Activated B cell treated with CpG ODN at 0.5 μM for 24 hours (primary cell): Measurements from ENCODE around the gene ABHD15. TPM values are rescaled to one million over a fixed set of nuclear protein-coding genes. Genes with fewer than 3 reads are reported as not detected.

Source experiments
- ATAC-seq: fragments of 200-7000 bp; cut with Tn5 transposase; one replicate; pipeline ENCODE4 v1.10.0; 2021; ENCODE audit warnings: low read depth, mild to moderate bottlenecking, moderate library complexity
- CTCF ChIA-PET: fragments of 350-600 bp; sonication (Branson Sonifier 250); formaldehyde crosslinking; loops from one replicate; lab custom pipeline; 2021; ENCODE audit warnings: antibody characterized with exemption; lab: Charles Lee
- POLR2A ChIA-PET: fragments of 350-600 bp; sonication (Branson Sonifier 250); formaldehyde crosslinking; loops from one replicate; lab custom pipeline; 2021; ENCODE audit warnings: antibody characterized with exemption; lab: Charles Lee
- DNase-seq: peaks from one replicate; pipeline ENCODE4 v3.0.0; 2022
- H3K27ac Mint-ChIP-seq: one replicate; pipeline ENCODE4 v1.8.0; 2020; ENCODE audit warnings: mixed read lengths
- H3K27me3 Mint-ChIP-seq: one replicate; pipeline ENCODE4 v1.8.0; 2021; ENCODE audit warnings: mixed read lengths
- H3K36me3 Mint-ChIP-seq: one replicate; pipeline ENCODE4 v1.8.0; 2021; ENCODE audit warnings: low read depth, mixed read lengths
- H3K4me1 Mint-ChIP-seq: one replicate; pipeline ENCODE4 v1.8.0; 2021; ENCODE audit warnings: mixed read lengths
- H3K4me3 Mint-ChIP-seq: one replicate; pipeline ENCODE4 v1.8.0; 2020; ENCODE audit warnings: mild to moderate bottlenecking, mixed read lengths
- H3K9me3 Mint-ChIP-seq: one replicate; pipeline ENCODE4 v1.8.0; 2020; ENCODE audit warnings: mixed read lengths
- CTCF ChIP-seq: fragments of 200-600 bp; IDR thresholded peaks from one replicate; pipeline ENCODE4 v1.8.0; 2022; ENCODE audit warnings: antibody characterized with exemption, mild to moderate bottlenecking
- intact Hi-C: fragments of 100-400 bp; cut with micrococcal nuclease; formaldehyde crosslinking; loops from one replicate; pipeline ENCODE4 v1.15.1; 2024
- total RNA-seq: library from RNA; stranded (reverse); gene quantifications from 2 replicates; pipeline ENCODE4 v1.2.3, GENCODE V29; 2022

ABHD15 gene
- total RNA-seq, 1 donor from 2014 or later, result 11.0 TPM

- intact Hi-C loops, result no loop called here
- ChIA-PET POLR2A (no interaction called here), CTCF (no interaction called here)
- TF ChIP-seq CTCF, result no peak
- no peak for DNase-seq
- Mint-ChIP-seq H3K9me3 (no peaks in the 10 kb centered on the region), H3K27me3 (no peaks in the 10 kb centered on the region), H3K4me3 (no peak overlapping the region), H3K4me1 (no peaks in the 10 kb centered on the region), H3K27ac (no peak overlapping the region), H3K36me3 (peaks cover 29% of the 10 kb centered on the region)
- no peak for ATAC-seq
Observed at GRCh38 chr17:29546085-29546484, 20.8 kb downstream of the ABHD15 start.

DNA sequence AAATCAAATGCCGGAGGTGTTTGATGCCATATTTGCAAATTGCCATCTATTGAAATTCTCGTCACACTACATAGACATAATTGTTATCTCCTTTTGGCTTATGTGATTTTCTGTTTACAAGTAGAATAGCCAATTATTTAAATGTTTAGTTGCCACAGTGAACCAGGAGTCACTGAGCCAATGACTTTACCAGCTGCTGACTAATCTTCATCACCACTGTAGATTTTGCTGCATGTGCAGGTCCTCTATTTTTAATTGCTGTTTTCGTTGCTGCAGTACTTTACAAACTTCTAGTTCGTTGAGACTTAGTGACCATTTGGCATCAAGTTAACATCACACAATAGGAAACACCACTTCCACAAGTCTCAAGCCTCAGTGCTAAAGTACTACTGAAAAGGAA is 22.8 kb downstream of the ABHD15 start:
- H3K27ac Mint-ChIP-seq, result no peak overlapping the region
- no peaks in the 10 kb centered on the region for H3K4me1 Mint-ChIP-seq
- no peaks in the 10 kb centered on the region for H3K27me3 Mint-ChIP-seq
- no peak for TF ChIP-seq CTCF
- ATAC-seq, result no peak
- POLR2A ChIA-PET, result no interaction called here
- CTCF ChIA-PET, result no interaction called here
- H3K4me3 Mint-ChIP-seq, result no peak overlapping the region
- peaks cover 40% of the 10 kb centered on the region for H3K36me3 Mint-ChIP-seq
- H3K9me3 Mint-ChIP-seq, result no peaks in the 10 kb centered on the region
- no peak for DNase-seq
- intact Hi-C loops, result no loop called here

- DNase-seq, result no peak
- no peak for TF ChIP-seq CTCF
- POLR2A ChIA-PET, result no interaction called here
- intact Hi-C loops, result no loop called here
- Mint-ChIP-seq H3K4me1 (no peaks in the 10 kb centered on the region), H3K27ac (no peak overlapping the region), H3K27me3 (no peaks in the 10 kb centered on the region), H3K4me3 (no peak overlapping the region), H3K36me3 (peaks cover 56% of the 10 kb centered on the region), H3K9me3 (no peaks in the 10 kb centered on the region)
- CTCF ChIA-PET, result interaction anchor here (0.7 to 4.6 kb wide), 5 partner anchors 33 to 385 kb away, joined by 3 to 61 read pairs (median 4); partner anchors contain the start of gene ABHD15
- no peak for ATAC-seq
Observed at GRCh38 chr17:29533976-29534375, 32.9 kb downstream of the ABHD15 start.

DNA sequence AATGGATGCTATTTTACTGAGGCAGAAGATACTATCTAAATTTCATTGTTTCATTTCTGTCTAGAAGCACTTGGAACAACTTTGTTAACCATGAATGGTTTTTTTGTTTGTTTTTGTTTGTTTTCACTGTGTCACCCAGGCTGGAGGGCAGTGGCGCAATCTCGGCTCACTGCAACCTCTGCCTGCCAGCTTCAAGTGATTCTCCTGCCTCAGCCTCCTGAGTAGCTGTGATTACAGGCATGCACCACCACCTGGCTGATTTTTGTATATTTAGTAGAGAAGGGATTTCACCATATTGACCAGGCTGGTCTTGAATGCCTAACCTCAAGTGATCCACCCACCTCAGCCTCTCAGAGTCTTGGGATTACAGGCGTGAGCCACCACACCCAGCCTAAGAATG is 40.5 kb downstream of the ABHD15 start:
- CTCF ChIA-PET, result interaction anchor here (1.2 kb wide), 1 partner anchor 10 kb away, joined by 4 read pairs; no protein-coding TSS in a partner anchor
- Mint-ChIP-seq H3K4me3 (no peak overlapping the region), H3K4me1 (no peaks in the 10 kb centered on the region), H3K27ac (no peak overlapping the region), H3K27me3 (no peaks in the 10 kb centered on the region), H3K9me3 (no peaks in the 10 kb centered on the region), H3K36me3 (peaks cover 62% of the 10 kb centered on the region)
- TF ChIP-seq CTCF, result no peak
- intact Hi-C loops, result no loop called here
- ATAC-seq (no peak), DNase-seq (no peak)
- POLR2A ChIA-PET, result no interaction called here

DNA sequence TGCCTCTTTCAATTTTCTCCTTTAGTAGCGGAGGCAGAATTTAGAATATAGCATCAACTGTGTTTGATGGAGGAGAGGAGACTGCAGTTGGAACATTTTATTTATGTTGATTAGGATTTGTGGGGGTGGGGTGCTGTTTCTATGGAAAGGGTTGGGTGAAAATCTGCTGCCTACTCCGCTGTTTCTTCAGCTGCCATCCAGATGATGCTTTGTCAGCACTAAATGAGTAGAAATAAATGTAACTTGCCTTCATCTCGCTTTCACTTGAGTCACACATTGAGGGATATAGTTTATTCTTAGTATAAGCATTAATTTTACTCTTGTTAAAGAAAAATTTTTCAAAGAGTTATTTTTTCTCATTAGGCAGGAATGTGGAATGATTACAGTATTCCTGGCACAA is 42.1 kb downstream of the ABHD15 start:
- ATAC-seq (no peak), DNase-seq (no peak)
- H3K27me3 Mint-ChIP-seq, result no peaks in the 10 kb centered on the region
- TF ChIP-seq CTCF, result no peak
- H3K4me3 Mint-ChIP-seq, result no peak overlapping the region
- intact Hi-C loops, result no loop called here
- H3K4me1 Mint-ChIP-seq, result no peaks in the 10 kb centered on the region
- peaks cover 62% of the 10 kb centered on the region for H3K36me3 Mint-ChIP-seq
- H3K9me3 Mint-ChIP-seq, result no peaks in the 10 kb centered on the region
- CTCF ChIA-PET, result interaction anchor here (1.6 kb wide), 1 partner anchor 12 kb away, joined by 7 read pairs; no protein-coding TSS in a partner anchor
- H3K27ac Mint-ChIP-seq, result no peak overlapping the region
- POLR2A ChIA-PET, result no interaction called here
